GM03348 (cell line): ENCODE results near the gene SEC61B.

Experiments used
- DNase-seq: peaks from one replicate; pipeline ENCODE4 v3.0.0; 2012; ENCODE audit warnings: low spot score

The SEC61B gene

GRCh38 chr9:99238331-99238730 is 16.2 kb downstream of the SEC61B start:
- no peak for DNase-seq

- peak; percentile 61 for DNase-seq
Measured at GRCh38 chr9:99239341-99240060, 17.4 kb downstream of the SEC61B start.

- DNase-seq, result no peak
Measured at GRCh38 chr9:99241106-99241505, 19.0 kb downstream of the SEC61B start.

GRCh38 chr9:99244344-99245260 is 22.5 kb downstream of the SEC61B start:
- no peak for DNase-seq

GRCh38 chr9:99249619-99250018 is 27.5 kb downstream of the SEC61B start:
- no peak for DNase-seq

GRCh38 chr9:99251157-99251556 is 29.1 kb downstream of the SEC61B start:
- no peak for DNase-seq

GRCh38 chr9:99253134-99253533 is 31.1 kb downstream of the SEC61B start:
- DNase-seq, result no peak

GRCh38 chr9:99253772-99254431 is 31.8 kb downstream of the SEC61B start:
- DNase-seq, result no peak

- DNase-seq, result no peak
Measured at GRCh38 chr9:99255651-99256050, 33.6 kb downstream of the SEC61B start.

- no peak for DNase-seq
Measured at GRCh38 chr9:99257723-99258389, 35.8 kb downstream of the SEC61B start.

GRCh38 chr9:99259231-99259918 is 37.3 kb downstream of the SEC61B start:
- peak; percentile 71 for DNase-seq

- no peak for DNase-seq
Measured at GRCh38 chr9:99261923-99262322, 39.8 kb downstream of the SEC61B start.

- no peak for DNase-seq
Measured at GRCh38 chr9:99262949-99263418, 40.9 kb downstream of the SEC61B start.

- DNase-seq, result no peak
Measured at GRCh38 chr9:99264070-99264680, 42.1 kb downstream of the SEC61B start.

- no peak for DNase-seq
Measured at GRCh38 chr9:99265691-99266090, 43.6 kb downstream of the SEC61B start.

- DNase-seq, result peak; percentile 68
Measured at GRCh38 chr9:99266255-99267023, 44.4 kb downstream of the SEC61B start.

GRCh38 chr9:99269416-99269815 is 47.3 kb downstream of the SEC61B start:
- DNase-seq, result peak; percentile 73

GRCh38 chr9:99270491-99270890 is 48.4 kb downstream of the SEC61B start:
- DNase-seq, result no peak

GRCh38 chr9:99272836-99273235 is 50.8 kb downstream of the SEC61B start:
- no peak for DNase-seq

GRCh38 chr9:99274016-99274415 is 51.9 kb downstream of the SEC61B start:
- no peak for DNase-seq
